CD14-positive monocyte (primary cell): ENCODE data around the gene DLGAP4. TPM values are rescaled to one million over a fixed set of nuclear protein-coding genes. Genes with fewer than 3 reads are reported as not detected.

Experiments
- DNase-seq, 3 donors: peaks; one replicate each; pipeline ENCODE4 v3.0.0-alpha.2; 2011 to 2022
- H2AFZ ChIP-seq: 2 replicates; pipeline ENCODE4 v1.6.0; 2012; ENCODE audit warnings: mild to moderate bottlenecking, low read depth, low read length, inconsistent platforms; ENCODE audit not compliant: insufficient read depth, poor library complexity, severe bottlenecking
- H3K27ac ChIP-seq, 2 donors: 1 replicate in 1 of 2; 2 replicates in 1 of 2; pipeline ENCODE4 v1.5.1; 2012 to 2013; ENCODE audit warnings: low read length in 2 of 2, control low read depth in 1 of 2, inconsistent platforms in 1 of 2, low read depth in 1 of 2, mild to moderate bottlenecking in 1 of 2
- H3K27me3 ChIP-seq, 2 donors: one replicate each; pipeline versions ENCODE4 v1.6.0 to v1.6.1; 2011 to 2013; ENCODE audit warnings: low read length in 2 of 2; ENCODE audit not compliant: control insufficient read depth in 2 of 2, insufficient read depth in 2 of 2
- H3K36me3 ChIP-seq, 2 donors: replicated peaks in 1 of 2; 1 replicate in 1 of 2; 2 replicates in 1 of 2; pipeline versions ENCODE4 v1.5.1 to v1.6.1; 2012 to 2013; ENCODE audit warnings: low read length in 2 of 2, control low read depth in 1 of 2, inconsistent platforms in 1 of 2, mild to moderate bottlenecking in 1 of 2; ENCODE audit not compliant: insufficient read depth in 2 of 2, control insufficient read depth in 1 of 2
- H3K4me1 ChIP-seq, 2 donors: 1 replicate in 1 of 2; 2 replicates in 1 of 2; pipeline versions ENCODE4 v1.5.1 to v1.6.1; 2012 to 2013; ENCODE audit warnings: low read length in 2 of 2, control low read depth in 1 of 2, inconsistent platforms in 1 of 2, mild to moderate bottlenecking in 1 of 2, moderate library complexity in 1 of 2; ENCODE audit not compliant: insufficient read depth in 2 of 2, control insufficient read depth in 1 of 2
- H3K4me2 ChIP-seq: replicated peaks from 2 replicates; pipeline ENCODE3; 2012; ENCODE audit warnings: low read length, moderate library complexity, mild to moderate bottlenecking; ENCODE audit not compliant: poor library complexity, severe bottlenecking; ENCODE audit errors: extremely low read depth
- H3K4me3 ChIP-seq, 3 experiments: fragments of 200-600 bp in 1 of 3; sonication (generic) in 1 of 3; replicated peaks in 1 of 3; 1 replicate in 2 of 3; 2 replicates in 1 of 3; pipeline ENCODE4 v1.5.1; 2011 to 2013; ENCODE audit warnings: low read length in 3 of 3, mild to moderate bottlenecking in 3 of 3, control low read depth in 2 of 3, low read depth in 2 of 3, inconsistent platforms in 1 of 3, moderate library complexity in 1 of 3
- H3K79me2 ChIP-seq: 2 replicates; pipeline ENCODE4 v1.6.0; 2012; ENCODE audit warnings: mild to moderate bottlenecking, control low read depth, inconsistent platforms, low read length, moderate library complexity; ENCODE audit not compliant: insufficient read depth
- H3K9ac ChIP-seq: 2 replicates; pipeline ENCODE4 v1.6.0; 2017; ENCODE audit warnings: low read length, mild to moderate bottlenecking; ENCODE audit not compliant: insufficient read depth, poor library complexity, severe bottlenecking
- H3K9me3 ChIP-seq, 2 donors: replicated peaks in 1 of 2; 1 replicate in 1 of 2; 2 replicates in 1 of 2; pipeline versions ENCODE4 v1.5.1 to v1.6.1; 2012 to 2013; ENCODE audit warnings: low read length in 2 of 2, control low read depth in 1 of 2; ENCODE audit not compliant: control insufficient read depth in 1 of 2, insufficient read depth in 1 of 2
- H4K20me1 ChIP-seq: 2 replicates; pipeline ENCODE4 v1.6.0; 2012; ENCODE audit warnings: mild to moderate bottlenecking, low read length, control low read depth, moderate library complexity; ENCODE audit not compliant: insufficient read depth
- H3K27ac Mint-ChIP-seq, 7 donors: one replicate each; pipeline ENCODE4 v1.8.0; 2020; ENCODE audit warnings: mild to moderate bottlenecking in 7 of 7, mixed read lengths in 7 of 7, moderate library complexity in 6 of 7, inconsistent platforms in 2 of 7
- H3K27me3 Mint-ChIP-seq, 3 donors: one replicate each; pipeline ENCODE4 v1.8.0; 2021 to 2022; ENCODE audit warnings: low read depth in 3 of 3, mild to moderate bottlenecking in 3 of 3, mixed read lengths in 3 of 3, moderate library complexity in 3 of 3, inconsistent platforms in 1 of 3
- H3K36me3 Mint-ChIP-seq, 2 donors: one replicate each; pipeline ENCODE4 v1.8.0; 2020; ENCODE audit warnings: mixed read lengths in 2 of 2, inconsistent platforms in 1 of 2, mild to moderate bottlenecking in 1 of 2
- H3K4me1 Mint-ChIP-seq: one replicate; pipeline ENCODE4 v1.8.0; 2020; ENCODE audit warnings: mild to moderate bottlenecking, mixed read lengths
- H3K4me3 Mint-ChIP-seq, 2 donors: one replicate each; pipeline ENCODE4 v1.8.0; 2020; ENCODE audit warnings: mild to moderate bottlenecking in 2 of 2, mixed read lengths in 2 of 2, moderate library complexity in 1 of 2
- H3K9me3 Mint-ChIP-seq, 7 donors: one replicate each; pipeline ENCODE4 v1.8.0; 2020 to 2022; ENCODE audit warnings: mixed read lengths in 7 of 7, mild to moderate bottlenecking in 6 of 7, moderate library complexity in 6 of 7, inconsistent platforms in 2 of 7
- CTCF ChIP-seq: fragments of 200-600 bp; IDR thresholded peaks from one replicate; pipeline ENCODE4 v1.8.0; 2022; ENCODE audit warnings: antibody characterized with exemption, mild to moderate bottlenecking
- WGBS: methylation state at CpG from one replicate; pipeline ENCODE4 v1.1.5; 2013; ENCODE audit warnings: missing lambda C conversion rate; ENCODE audit not compliant: insufficient coverage; 5-methylcytosine and 5-hydroxymethylcytosine counted together
- intact Hi-C, 2 donors: fragments of 100-400 bp; cut with micrococcal nuclease; formaldehyde crosslinking; loops; one replicate each; pipeline versions ENCODE4 v1.15.0 to v1.15.1; 2023
- polyA plus RNA-seq, 3 donors: library from polyadenylated mRNA; depleted of rRNA in 1 of 3; unstranded in 2 of 3; stranded (reverse) in 1 of 3; fragments of 300-500 nt in 2 of 3; fragments of >200 nt in 1 of 3; fragmentation: Illumina TruSeq in 2 of 3; gene quantifications; 1 replicate in 2 of 3; 2 replicates in 1 of 3; pipeline ENCODE4 v1.2.3, GENCODE V29; 2012 to 2021

The DLGAP4 gene
- polyA plus RNA-seq, 3 donors, result 9.9 to 52.7 (median 17.6) TPM

DNA sequence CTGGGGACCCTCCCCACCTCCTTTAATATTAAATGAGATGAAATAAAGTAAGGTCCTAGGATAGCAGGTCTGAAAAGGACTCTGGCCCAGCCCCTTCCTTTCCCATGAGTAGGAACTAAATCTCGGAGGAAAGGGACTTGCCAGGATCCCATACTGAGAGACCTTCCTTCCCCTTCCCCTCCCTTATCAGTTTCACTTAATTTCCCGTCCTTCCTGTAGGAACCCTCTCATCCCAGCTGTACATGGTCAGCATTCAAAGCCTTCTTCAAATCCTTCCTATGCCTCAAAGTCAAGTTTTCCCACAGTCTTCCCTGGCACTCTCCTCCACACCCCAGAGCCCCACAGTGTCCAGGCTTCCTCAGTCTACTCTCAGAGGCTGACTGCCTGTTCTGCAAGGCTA, 163.8 kb downstream of the DLGAP4 start:
- H3K4me1 ChIP-seq, result peaks cover 29 to 46% of the 10 kb centered on the region in 2 donors
- peaks cover 70% of the 10 kb centered on the region for H4K20me1 ChIP-seq
- no peak for DNase-seq
- H3K27me3 Mint-ChIP-seq, result no peaks in the 10 kb centered on the region
- TF ChIP-seq CTCF, result no peak
- H3K79me2 ChIP-seq, result peaks cover 55% of the 10 kb centered on the region
- H3K36me3 Mint-ChIP-seq, result peaks cover 16 to 26% of the 10 kb centered on the region in 2 donors
- intact Hi-C loops, result loop anchor here in 1 of 2 donors (10.0 kb wide), 1 partner anchor 305 kb away; the partner anchor contains the start of gene DSN1
- H3K4me3 Mint-ChIP-seq, result no peak overlapping the region
- no peaks in the 10 kb centered on the region for H3K9me3 Mint-ChIP-seq
- no peak overlapping the region for H3K4me3 ChIP-seq
- peak overlapping the region in 1 of 2 donors; percentile 10 for H3K27ac ChIP-seq
- H2AFZ ChIP-seq, result no peak overlapping the region
- H3K36me3 ChIP-seq, result peaks cover 0 to 2% of the 10 kb centered on the region in 2 donors
- no peaks in the 10 kb centered on the region for H3K9me3 ChIP-seq
- H3K4me2 ChIP-seq, result no peak overlapping the region
- no peak overlapping the region for H3K9ac ChIP-seq
- WGBS, result 49% methylated on average over 2 of the region's 2 CpGs
- peak overlapping the region in 5 of 7 donors; percentile 5 to 44 (median 41) for H3K27ac Mint-ChIP-seq
- H3K4me1 Mint-ChIP-seq, result peaks cover 51% of the 10 kb centered on the region
- H3K27me3 ChIP-seq, result no peaks in the 10 kb centered on the region

DNA sequence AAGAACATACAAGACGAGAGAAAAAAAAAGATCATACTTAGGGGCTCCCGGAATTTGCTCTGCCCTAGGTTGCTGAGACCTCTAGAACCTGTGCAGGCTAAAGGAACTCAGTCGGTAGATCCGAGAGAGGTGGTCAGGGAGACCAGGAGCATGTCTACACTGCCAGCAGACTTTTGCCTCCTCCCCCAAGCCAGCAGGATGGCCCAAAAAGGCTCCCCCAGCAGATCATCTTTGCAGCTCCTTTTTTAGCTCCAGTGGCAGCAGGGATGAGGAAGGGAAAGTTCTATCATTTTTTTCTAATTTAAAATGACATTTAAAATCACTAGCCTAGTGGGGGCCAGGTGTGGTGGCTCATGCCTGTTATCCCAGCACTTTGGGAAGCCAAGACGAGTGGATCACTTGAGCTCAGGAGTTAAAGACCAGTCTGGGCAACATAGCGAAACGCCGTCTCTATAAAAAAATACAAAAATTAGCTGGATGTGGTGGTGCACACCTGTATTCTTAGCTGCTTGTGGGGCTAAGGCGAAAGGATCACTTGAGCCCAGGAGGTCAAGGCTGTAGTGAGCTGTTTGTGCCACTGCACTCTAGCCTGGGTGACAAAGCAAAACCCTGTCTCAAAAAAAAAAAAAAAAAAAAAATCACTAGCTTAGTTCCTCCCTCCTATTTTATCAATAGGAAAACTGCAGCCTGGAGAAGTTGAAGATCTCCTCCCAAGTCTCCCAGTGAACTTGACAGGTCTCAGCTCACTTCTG, 165.9 kb downstream of the DLGAP4 start:
- peak overlapping the region; percentile 61 for H3K4me2 ChIP-seq
- 96% methylated on average over 7 of the region's 9 CpGs for WGBS
- H3K4me1 ChIP-seq, result peaks cover 21 to 27% of the 10 kb centered on the region in 2 donors
- peak in 1 of 3 donors; percentile 9 for DNase-seq
- Mint-ChIP-seq H3K27ac (peak overlapping the region; percentile 85 to 92 (median 88)), H3K27me3 (peaks cover 0 to 1% (median 0%) of the 10 kb centered on the region in 3 donors), H3K4me3 (peak overlapping the region; percentile 71 to 85), H3K4me1 (peaks cover 31% of the 10 kb centered on the region), H3K9me3 (no peaks in the 10 kb centered on the region), H3K36me3 (peaks cover 11 to 25% of the 10 kb centered on the region in 2 donors)
- peak overlapping the region; percentile 82 for H2AFZ ChIP-seq
- H3K4me3 ChIP-seq, result peak overlapping the region in 2 of 3 experiments; percentile 4 to 57
- H3K79me2 ChIP-seq, result peaks cover 42% of the 10 kb centered on the region
- TF ChIP-seq CTCF, result no peak
- H3K27me3 ChIP-seq, result no peaks in the 10 kb centered on the region
- H3K9me3 ChIP-seq, result no peaks in the 10 kb centered on the region
- H3K9ac ChIP-seq, result peak overlapping the region; percentile 70
- intact Hi-C loops, result no loop called here
- no peaks in the 10 kb centered on the region for H3K36me3 ChIP-seq
- peaks cover 51% of the 10 kb centered on the region for H4K20me1 ChIP-seq
- peak overlapping the region; percentile 82 to 89 for H3K27ac ChIP-seq
